Uterus (tissue), 2 donors: Measurements from ENCODE around the gene TBXAS1.

Experiments used
- CTCF ChIP-seq, 4 experiments: fragments of 200-600 bp in 2 of 4; fragments of 450-650 bp in 2 of 4; sonication (generic) in 2 of 4; IDR thresholded peaks; one replicate each; pipeline ENCODE4 v1.5.1; 2016 to 2019; ENCODE audit warnings: antibody characterized with exemption in 4 of 4, mild to moderate bottlenecking in 2 of 4, moderate library complexity in 1 of 4
- POLR2A ChIP-seq, 2 donors: fragments of 450-650 bp; IDR thresholded peaks; one replicate each; pipeline ENCODE4 v1.6.1; 2016; ENCODE audit warnings: antibody characterized with exemption in 2 of 2, mild to moderate bottlenecking in 1 of 2, moderate library complexity in 1 of 2

GRCh38 chr7:140005754-140006503 lies 176.9 kb downstream of the TBXAS1 start:
- no peak for TF ChIP-seq CTCF (IDR thresholded peaks at IDR 0.05)
- TF ChIP-seq POLR2A (IDR thresholded peaks at IDR 0.05), result no peak
